Activated CD4-positive, CD25-positive, alpha-beta regulatory T cell treated with anti-CD3 and anti-CD28 coated beads, Interleukin-2, amount 50 U/mL, for 72 hours (primary cell): ENCODE results near the gene CADM1.

Experiments used
- DNase-seq: peaks from one replicate; pipeline ENCODE4 v3.0.0; 2021

The CADM1 gene

DNA sequence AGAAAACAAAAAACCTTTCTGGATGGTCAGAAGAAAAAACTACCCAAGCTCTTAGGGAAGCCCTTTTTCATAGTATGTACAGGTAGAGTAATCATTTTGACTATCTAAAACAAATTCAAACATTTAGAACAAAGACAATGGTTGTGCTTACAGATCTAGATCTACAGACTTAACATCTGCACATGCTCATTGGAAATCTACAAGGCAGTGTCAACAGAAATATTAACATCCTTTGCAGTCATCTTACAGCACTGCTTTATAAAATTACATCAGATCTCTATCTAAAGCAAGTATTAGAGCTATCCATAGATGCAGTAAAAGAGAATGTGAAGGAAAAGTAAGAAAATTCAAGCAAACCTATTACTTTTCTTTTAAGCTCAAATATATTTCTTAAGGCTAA, 110.3 kb downstream of the CADM1 start:
- no peak for DNase-seq

DNA sequence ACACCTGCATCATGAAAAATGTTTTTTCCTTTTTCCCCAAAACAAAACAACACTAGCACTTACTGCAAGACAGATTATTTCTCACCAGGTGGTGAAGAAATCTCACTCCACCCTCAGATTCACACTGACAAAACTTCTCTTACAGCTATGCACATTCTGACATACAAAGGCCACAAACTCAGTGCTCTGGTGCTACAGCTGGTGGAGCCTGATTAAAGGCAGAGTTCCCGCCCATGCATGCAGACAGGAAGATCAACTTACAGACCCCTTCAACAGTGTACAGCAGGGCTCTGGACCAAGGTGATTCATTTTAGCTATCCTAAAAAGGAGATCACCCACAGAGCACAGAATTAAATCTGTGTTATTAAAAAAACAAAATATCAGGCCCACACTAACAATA, 112.6 kb downstream of the CADM1 start:
- no peak for DNase-seq

GRCh38 chr11:115391160-115391559, 113.1 kb downstream of the CADM1 start:
- DNase-seq, result no peak

DNA sequence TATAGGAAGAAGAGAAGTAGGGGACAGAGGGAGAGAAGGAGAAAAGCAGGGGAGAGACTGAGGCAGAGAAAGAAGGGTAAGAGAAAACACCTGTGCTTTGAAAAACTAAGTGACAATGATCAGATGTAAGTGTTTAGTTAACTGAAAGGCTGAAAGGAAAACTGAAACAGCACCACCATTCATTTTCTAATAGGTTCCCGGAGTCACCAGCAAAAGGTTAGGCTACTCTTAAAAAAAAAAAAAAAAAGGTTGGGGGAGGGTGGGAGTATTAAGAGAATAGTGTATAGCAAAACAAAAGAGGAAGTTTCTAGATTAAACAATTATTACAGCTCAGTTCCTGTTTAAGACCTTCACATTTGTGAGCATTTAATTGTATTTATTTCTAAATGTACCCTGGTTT, 113.8 kb downstream of the CADM1 start:
- DNase-seq, result no peak

- DNase-seq, result no peak
These were observed 114.4 kb downstream of the CADM1 start for GRCh38 chr11:115389790-115390189.

DNA sequence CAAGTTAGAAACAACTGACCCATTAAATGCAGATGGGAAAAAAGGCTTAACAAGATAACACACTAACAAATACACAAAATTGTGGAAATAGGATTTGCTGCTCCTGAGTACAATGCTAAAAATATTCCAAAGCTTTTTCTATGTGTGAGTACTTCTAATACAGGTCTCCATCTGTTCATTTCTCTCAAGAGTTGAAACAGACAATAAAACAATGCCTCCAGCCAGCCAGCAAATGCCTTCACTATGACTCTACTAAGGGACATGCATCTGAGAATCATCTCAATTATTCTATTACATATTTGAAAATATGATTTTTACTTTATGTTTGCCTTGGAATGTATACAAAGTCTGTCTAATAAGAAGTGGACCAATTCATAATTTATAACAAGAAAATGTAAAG, 119.0 kb downstream of the CADM1 start:
- DNase-seq, result no peak

DNA sequence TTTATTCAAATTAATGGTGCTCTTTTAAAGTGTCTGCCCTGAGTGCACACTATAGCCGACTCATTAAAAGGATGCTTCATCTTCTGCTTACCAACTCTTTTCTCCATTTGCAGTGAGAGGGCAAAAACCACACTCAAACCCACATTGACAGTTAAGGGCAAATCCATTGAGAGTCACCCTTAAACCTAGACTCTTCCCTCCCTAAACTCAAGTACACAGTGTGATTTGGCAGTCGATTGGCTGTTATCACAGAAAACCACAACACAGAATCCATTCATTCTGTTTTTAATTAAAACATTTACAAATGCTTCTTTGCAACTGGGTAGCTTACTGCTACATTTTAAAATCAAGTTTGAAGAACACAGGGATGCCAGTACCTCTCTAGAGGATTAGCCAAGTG, 120.0 kb downstream of the CADM1 start:
- no peak for DNase-seq

GRCh38 chr11:115383431-115383830, 120.8 kb downstream of the CADM1 start:
- no peak for DNase-seq

DNA sequence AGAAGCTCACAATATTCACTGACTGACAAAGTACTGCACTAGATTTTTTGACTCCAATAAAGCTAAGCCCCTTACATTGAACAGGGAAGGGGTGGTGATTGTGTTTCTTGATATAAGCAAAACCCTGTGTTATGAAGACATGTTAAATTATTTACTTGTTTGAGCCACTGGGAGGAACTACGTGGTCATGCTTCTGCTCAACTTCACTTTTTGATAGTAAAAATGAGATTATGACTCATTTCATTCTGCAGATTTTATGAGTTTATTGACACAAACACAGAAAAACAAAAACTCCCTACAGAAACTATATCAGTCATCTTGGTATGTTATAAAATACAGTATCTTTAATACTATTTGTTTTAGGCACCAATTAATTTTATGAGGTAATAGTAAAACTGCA, 124.7 kb downstream of the CADM1 start:
- no peak for DNase-seq

- no peak for DNase-seq
These were observed 125.7 kb downstream of the CADM1 start for GRCh38 chr11:115378557-115378956.

DNA sequence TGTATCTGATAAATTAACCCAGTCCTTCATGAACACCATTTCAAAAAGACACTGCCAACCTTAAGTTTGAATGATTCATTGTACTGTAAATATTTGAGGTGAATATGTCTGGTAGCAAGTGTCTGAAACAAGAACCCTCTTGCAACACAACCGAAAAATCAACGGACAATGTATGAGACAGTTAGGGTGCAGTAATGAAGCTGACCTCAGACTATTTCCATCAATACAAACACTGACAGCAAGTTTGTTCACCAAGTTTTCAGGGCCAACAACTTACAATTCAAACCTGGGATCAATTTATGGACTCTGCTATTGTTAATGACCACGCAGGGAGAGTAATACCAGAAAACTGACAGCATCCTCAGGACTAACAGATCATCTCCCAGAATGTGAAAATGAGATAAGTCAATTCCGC, 126.3 kb downstream of the CADM1 start:
- no peak for DNase-seq

GRCh38 chr11:115368616-115369015, 135.6 kb downstream of the CADM1 start:
- DNase-seq, result no peak

- DNase-seq, result no peak
These were observed 137.4 kb downstream of the CADM1 start for GRCh38 chr11:115366826-115367225.

DNA sequence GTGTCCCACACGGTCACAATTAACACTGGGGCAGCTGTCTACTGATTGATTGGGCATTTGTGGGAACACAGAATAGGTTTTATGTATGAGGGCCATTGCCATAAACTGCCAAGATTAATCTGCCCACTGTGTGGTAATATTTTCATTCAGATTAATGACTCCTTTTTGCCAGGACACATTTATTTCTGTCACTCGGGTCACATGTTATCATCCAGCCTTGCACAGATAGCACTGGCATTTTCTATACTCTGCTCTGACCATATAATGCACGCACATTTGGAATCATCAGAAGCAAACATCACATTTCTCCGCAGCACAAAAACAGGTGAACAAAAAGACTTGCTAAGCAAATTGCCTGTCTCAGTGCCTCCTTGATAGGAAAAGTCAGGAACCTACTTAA, 138.3 kb downstream of the CADM1 start:
- no peak for DNase-seq

DNA sequence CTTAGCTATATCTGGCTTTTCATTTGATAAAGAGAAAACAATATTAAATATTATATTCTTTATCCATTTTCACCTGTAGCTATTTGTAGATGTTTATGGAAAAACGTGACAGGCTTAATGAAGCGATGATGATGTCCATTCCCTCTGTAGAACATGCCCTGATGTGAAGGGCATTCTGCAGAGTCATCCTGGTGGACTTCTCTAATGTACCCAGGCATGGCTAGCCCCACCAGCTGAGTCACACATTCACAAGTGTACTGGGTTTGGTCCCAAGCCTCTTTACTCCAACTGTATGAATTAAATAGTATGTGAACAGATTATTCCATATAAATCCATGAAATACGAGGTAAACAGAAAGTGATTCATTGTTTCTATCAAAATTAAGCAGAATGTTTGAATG, 139.3 kb downstream of the CADM1 start:
- no peak for DNase-seq

DNA sequence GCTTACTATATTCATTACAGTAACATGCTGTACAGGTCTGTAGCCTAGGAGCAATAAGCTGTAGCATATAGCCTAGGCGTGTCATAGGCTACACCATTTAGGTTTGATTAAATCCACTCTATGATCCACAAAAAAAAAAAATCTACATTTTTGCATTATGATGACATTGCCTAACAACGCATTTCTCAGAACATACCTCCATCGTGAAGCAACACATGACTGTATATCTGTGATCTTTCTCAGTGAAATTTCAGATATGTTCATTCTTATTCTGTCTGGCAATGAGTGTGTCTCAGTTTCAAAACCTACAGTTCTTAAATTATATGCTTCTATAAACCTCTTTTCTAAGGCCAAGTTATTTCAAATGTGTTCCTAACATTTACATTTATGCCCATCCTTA, 140.3 kb downstream of the CADM1 start:
- no peak for DNase-seq

DNA sequence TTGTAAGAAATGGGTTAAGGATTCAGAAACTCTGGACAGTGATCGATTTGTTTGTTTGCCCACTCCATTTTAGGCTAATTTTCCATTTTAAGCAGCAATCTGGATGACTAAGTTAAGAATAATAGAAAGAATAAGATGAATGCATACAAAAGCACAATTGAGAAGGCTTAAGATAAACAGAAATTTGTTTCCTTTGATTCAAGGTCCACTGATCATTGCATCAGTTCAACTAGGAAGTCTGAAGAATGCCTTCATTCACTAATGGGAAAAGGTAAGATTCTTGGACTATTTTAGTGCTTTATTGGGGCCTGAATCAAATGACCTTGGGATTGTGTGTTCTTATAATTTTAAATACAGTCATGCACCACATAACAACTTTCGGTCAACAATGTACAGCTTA, 140.8 kb downstream of the CADM1 start:
- DNase-seq, result no peak

DNA sequence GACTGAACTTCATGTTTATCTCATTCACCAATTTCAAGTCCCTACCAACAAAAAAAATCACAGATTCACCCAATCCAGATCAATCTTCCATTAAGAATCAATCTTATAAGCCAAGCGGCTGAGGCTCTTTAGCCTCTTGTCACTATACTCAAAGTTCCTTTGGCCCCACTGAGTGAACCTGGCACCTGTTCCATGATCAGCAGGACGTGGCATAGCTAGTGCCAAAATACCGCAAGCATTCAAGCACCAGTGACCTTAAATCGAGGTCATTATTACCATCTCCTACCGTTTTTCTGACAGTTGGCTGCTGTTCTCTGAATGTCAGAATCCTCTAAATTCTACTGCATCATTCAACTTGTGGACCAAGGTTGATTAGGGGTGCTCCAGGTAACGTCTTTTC, 141.2 kb downstream of the CADM1 start:
- no peak for DNase-seq

DNA sequence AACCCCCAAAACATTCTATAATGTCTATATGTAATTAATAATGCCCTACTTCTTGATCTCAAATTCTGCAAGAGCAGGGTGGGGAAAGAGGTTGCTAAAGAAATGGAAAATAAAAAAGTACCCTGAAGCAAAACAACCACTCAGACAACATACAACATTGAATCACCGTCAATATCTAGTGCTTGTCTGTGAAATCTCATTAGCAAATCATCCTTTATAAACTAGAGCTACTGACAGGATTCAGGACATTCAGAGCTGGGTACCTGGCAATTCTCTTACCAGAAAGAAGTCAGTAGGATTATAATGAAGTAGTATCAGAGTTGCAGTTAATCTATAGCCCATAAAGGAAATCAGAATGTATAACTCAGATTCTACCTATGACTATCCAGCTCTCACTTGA, 143.2 kb downstream of the CADM1 start:
- DNase-seq, result no peak

- DNase-seq, result no peak
These were observed 143.9 kb downstream of the CADM1 start for GRCh38 chr11:115360186-115360824.

- DNase-seq, result no peak
These were observed 147.1 kb downstream of the CADM1 start for GRCh38 chr11:115357066-115357465.

GRCh38 chr11:115352805-115353485, 151.3 kb downstream of the CADM1 start:
- DNase-seq, result no peak

GRCh38 chr11:115349335-115350017, 154.7 kb downstream of the CADM1 start:
- no peak for DNase-seq

- DNase-seq, result no peak
These were observed 155.8 kb downstream of the CADM1 start for GRCh38 chr11:115348416-115348815.
